Esophagus squamous epithelium (tissue), 5 donors: ENCODE results near the gene MAP3K7. TPM values are rescaled to one million over a fixed set of nuclear protein-coding genes. Genes with fewer than 3 reads are reported as not detected.

Experiments
- DNase-seq: peaks from one replicate; lab custom pipeline; 2025; lab: John Stamatoyannopoulos, UW
- H3K27ac ChIP-seq, 4 donors: fragments of 200-600 bp; sonication (generic); one replicate each; pipeline ENCODE4 v1.5.1; 2016 to 2019; ENCODE audit warnings: mild to moderate bottlenecking in 1 of 4
- H3K27me3 ChIP-seq, 4 donors: fragments of 200-600 bp; sonication (generic); 1 replicate in 3 of 4; 2 replicates in 1 of 4; pipeline versions ENCODE4 v1.5.1 to v1.6.0; 2017 to 2021; ENCODE audit warnings: antibody characterized with exemption in 1 of 4
- H3K36me3 ChIP-seq, 3 donors: fragments of 200-600 bp; sonication (generic); one replicate each; pipeline ENCODE4 v1.5.1; 2016 to 2019
- H3K4me1 ChIP-seq, 3 donors: fragments of 200-600 bp; sonication (generic); one replicate each; pipeline ENCODE4 v1.5.1; 2017 to 2019
- H3K4me3 ChIP-seq, 4 donors: fragments of 200-600 bp; sonication (generic); 1 replicate in 3 of 4; 2 replicates in 1 of 4; pipeline ENCODE4 v1.5.1; 2016 to 2019; ENCODE audit warnings: mild to moderate bottlenecking in 2 of 4, moderate library complexity in 1 of 4
- H3K9me3 ChIP-seq, 3 donors: fragments of 200-600 bp; sonication (generic); one replicate each; pipeline ENCODE4 v1.5.1; 2016 to 2019
- CTCF ChIP-seq, 6 experiments: fragments of 450-650 bp in 4 of 6; fragments of 200-600 bp in 2 of 6; sonication (generic) in 2 of 6; IDR thresholded peaks; one replicate each; pipeline ENCODE4 v1.5.1; 2016 to 2019; ENCODE audit warnings: antibody characterized with exemption in 6 of 6, mild to moderate bottlenecking in 4 of 6, moderate library complexity in 4 of 6
- POLR2A ChIP-seq, 4 donors: fragments of 450-650 bp; IDR thresholded peaks; one replicate each; pipeline ENCODE4 v1.6.1; 2017; ENCODE audit warnings: antibody characterized with exemption in 4 of 4, mild to moderate bottlenecking in 4 of 4, moderate library complexity in 3 of 4
- WGBS, 2 donors: methylation state at CpG; one replicate each; pipeline ENCODE4 v1.1.5; 2018; 5-methylcytosine and 5-hydroxymethylcytosine counted together
- intact Hi-C: fragments of 100-400 bp; cut with DNase I; formaldehyde crosslinking; loops from one replicate; pipeline ENCODE4 v1.15.0; 2022
- total RNA-seq, 4 donors: library from RNA; depleted of rRNA; stranded (reverse); fragments of >200 nt; gene quantifications; one replicate each; pipeline ENCODE4 v1.1.0, GENCODE V29; 2016
- donor health status: DM: yes; HTN: yes; CAD: no.

Gene MAP3K7
- total RNA-seq, 4 donors from 2014 or later = 10.0 to 24.0 (median 17.2) TPM

DNA sequence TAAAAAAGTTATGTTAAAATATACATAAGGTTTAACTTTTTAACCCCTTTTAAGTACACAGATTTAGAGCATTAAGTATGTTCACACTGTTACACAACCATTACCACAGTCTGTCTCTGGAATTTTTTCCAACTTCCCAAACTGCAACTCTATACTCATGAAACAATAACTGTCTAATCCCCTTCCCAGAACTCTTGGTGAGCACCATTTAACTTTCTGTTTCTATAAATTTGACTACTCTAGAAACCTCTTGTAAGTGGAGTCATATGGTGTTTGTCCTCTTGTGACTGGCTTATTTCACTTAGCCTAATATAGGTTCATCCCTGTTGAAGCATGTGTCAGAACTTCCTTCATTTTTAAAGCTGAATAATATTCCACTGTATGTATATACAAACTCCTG is 98.1 kb downstream of the MAP3K7 start:
- Histone ChIP-seq H3K4me3 (no peak overlapping the region), H3K9me3 (no peaks in the 10 kb centered on the region), H3K4me1 (no peaks in the 10 kb centered on the region), H3K27me3 (peaks cover 0 to 13% (median 0%) of the 10 kb centered on the region in 4 donors), H3K36me3 (no peaks in the 10 kb centered on the region), H3K27ac (no peak overlapping the region)
- DNase-seq = no peak
- intact Hi-C loops = no loop called here
- no peak for TF ChIP-seq CTCF (IDR thresholded peaks at IDR 0.05)
- no peak for TF ChIP-seq POLR2A (IDR thresholded peaks at IDR 0.05)

- Histone ChIP-seq H3K27ac (no peak overlapping the region), H3K9me3 (no peaks in the 10 kb centered on the region), H3K27me3 (no peaks in the 10 kb centered on the region), H3K4me1 (no peaks in the 10 kb centered on the region), H3K36me3 (no peaks in the 10 kb centered on the region), H3K4me3 (no peak overlapping the region)
- WGBS, 2 donors = 76 to 84% methylated on average over 3 to 4 of the region's 4 CpGs
- no peak for DNase-seq
- intact Hi-C loops = no loop called here
- TF ChIP-seq POLR2A (IDR thresholded peaks at IDR 0.05) = no peak
- TF ChIP-seq CTCF (IDR thresholded peaks at IDR 0.05) = no peak
Measured at GRCh38 chr6:90485635-90486277, 101.1 kb downstream of the MAP3K7 start.

DNA sequence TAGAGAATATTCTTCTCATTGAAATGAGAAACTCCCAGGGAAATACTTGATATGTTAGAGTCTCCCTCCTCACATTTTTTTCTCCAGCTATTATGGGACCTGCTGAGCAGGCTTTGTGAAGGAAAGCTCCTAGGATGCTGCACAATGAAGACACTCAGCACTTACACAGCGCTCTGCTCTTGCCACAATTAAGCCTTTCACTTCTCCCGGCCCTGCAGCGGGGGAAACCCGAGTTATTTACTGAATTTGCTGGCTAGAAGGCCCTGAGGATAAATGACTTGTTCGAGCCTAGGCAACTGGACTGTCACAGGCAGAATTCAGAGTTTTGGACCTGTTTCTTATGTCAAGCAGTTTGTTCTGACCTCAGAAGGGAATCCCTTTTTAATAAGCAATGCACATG is 102.0 kb downstream of the MAP3K7 start:
- Histone ChIP-seq H3K4me1 (no peaks in the 10 kb centered on the region), H3K9me3 (no peaks in the 10 kb centered on the region), H3K4me3 (no peak overlapping the region), H3K27ac (no peak overlapping the region), H3K27me3 (no peaks in the 10 kb centered on the region), H3K36me3 (no peaks in the 10 kb centered on the region)
- intact Hi-C loops = no loop called here
- DNase-seq = no peak
- 51 to 62% methylated on average over 5 of the region's 5 CpGs for WGBS, 2 donors
- TF ChIP-seq CTCF (IDR thresholded peaks at IDR 0.05) (no peak), POLR2A (IDR thresholded peaks at IDR 0.05) (no peak)

- intact Hi-C loops = no loop called here
- Histone ChIP-seq H3K27me3 (no peaks in the 10 kb centered on the region), H3K36me3 (no peaks in the 10 kb centered on the region), H3K4me3 (no peak overlapping the region), H3K4me1 (peaks cover 0 to 2% (median 0%) of the 10 kb centered on the region in 3 donors), H3K27ac (no peak overlapping the region), H3K9me3 (no peaks in the 10 kb centered on the region)
- no peak for DNase-seq
- TF ChIP-seq POLR2A (IDR thresholded peaks at IDR 0.05) = no peak
- no peak for TF ChIP-seq CTCF (IDR thresholded peaks at IDR 0.05)
- 61 to 62% methylated on average over 3 of the region's 3 CpGs for WGBS, 2 donors
Measured at GRCh38 chr6:90484385-90484784, 102.5 kb downstream of the MAP3K7 start.

- H3K27ac ChIP-seq = no peak overlapping the region
- H3K4me1 ChIP-seq = peaks cover 0 to 6% (median 1%) of the 10 kb centered on the region in 3 donors
- no peaks in the 10 kb centered on the region for H3K36me3 ChIP-seq
- intact Hi-C loops = no loop called here
- no peaks in the 10 kb centered on the region for H3K9me3 ChIP-seq
- WGBS, 2 donors = 89 to 92% methylated on average over 9 of the region's 9 CpGs
- DNase-seq = no peak
- H3K4me3 ChIP-seq = no peak overlapping the region
- TF ChIP-seq POLR2A (IDR thresholded peaks at IDR 0.05) (no peak), CTCF (IDR thresholded peaks at IDR 0.05) (no peak)
- H3K27me3 ChIP-seq = no peaks in the 10 kb centered on the region
Measured at GRCh38 chr6:90483956-90484355, 102.9 kb downstream of the MAP3K7 start.
